SH-SY5Y (cell line): Measurements from ENCODE around the gene SLC5A5.

Experiments
- GATA2 ChIP-seq: IDR thresholded peaks from 2 replicates; pipeline ENCODE4 v1.6.1; 2011; ENCODE audit warnings: mild to moderate bottlenecking, low read depth, low read length
- GATA3 ChIP-seq: IDR thresholded peaks from 2 replicates; pipeline ENCODE4 v1.6.1; 2011; ENCODE audit warnings: low read depth, mild to moderate bottlenecking, low read length, moderate library complexity

DNA sequence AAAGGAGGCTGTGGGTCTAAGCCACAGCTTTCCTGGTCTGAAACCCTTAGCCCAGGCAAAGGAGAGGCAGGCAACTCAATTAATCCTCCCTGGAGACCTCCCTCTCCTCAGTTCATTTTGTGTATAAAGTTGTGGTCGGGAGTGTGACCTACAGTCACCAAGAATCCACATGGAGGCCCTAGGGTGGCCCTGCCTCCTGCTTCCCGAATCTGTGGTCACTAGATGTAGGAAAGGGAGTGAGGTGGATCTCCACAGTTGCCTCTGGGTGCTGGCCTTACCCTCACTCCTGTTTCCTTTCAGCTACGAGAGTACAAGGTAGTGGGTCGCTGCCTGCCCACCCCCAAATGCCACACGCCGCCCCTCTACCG lies 10.8 kb upstream of the SLC5A5 start:
- no peak for TF ChIP-seq GATA2
- TF ChIP-seq GATA3 = no peak
